Stimulated activated CD4-positive, alpha-beta T cell treated with anti-CD3 and anti-CD28 coated beads, Interleukin-2, amount 100 ng/mL, for 24 hours (primary cell): ENCODE results near the gene ADIG.

Experiments
- DNase-seq, 2 donors: peaks; one replicate each; pipeline ENCODE4 v3.0.0-alpha.2; 2020

The ADIG gene

GRCh38 chr20:38581013-38581412, at the start of gene ADIG:
Gene ADIG (plus strand): TSS chr20:38581197. CDS start chr20:38581251, 54 bp downstream.
- DNase-seq = no peak

- peak; percentile 18 to 20 for DNase-seq
Observed at GRCh38 chr20:38534756-38535155, 46.2 kb upstream of the ADIG start.

- DNase-seq = no peak
Observed at GRCh38 chr20:38536310-38536709, 44.7 kb upstream of the ADIG start.

- DNase-seq = no peak
Observed at GRCh38 chr20:38537176-38537575, 43.8 kb upstream of the ADIG start.

- no peak for DNase-seq
Observed at GRCh38 chr20:38538789-38539188, 42.2 kb upstream of the ADIG start.

GRCh38 chr20:38543014-38543906, 37.7 kb upstream of the ADIG start:
- no peak for DNase-seq

- no peak for DNase-seq
Observed at GRCh38 chr20:38545771-38546170, 35.2 kb upstream of the ADIG start.

- no peak for DNase-seq
Observed at GRCh38 chr20:38547288-38548085, 33.5 kb upstream of the ADIG start.

GRCh38 chr20:38548356-38549083, 32.5 kb upstream of the ADIG start:
- no peak for DNase-seq

GRCh38 chr20:38550274-38550673, 30.7 kb upstream of the ADIG start:
- DNase-seq = no peak

- DNase-seq = no peak
Observed at GRCh38 chr20:38551056-38551626, 29.9 kb upstream of the ADIG start.

GRCh38 chr20:38554986-38555385, 26.0 kb upstream of the ADIG start:
- DNase-seq = no peak

- no peak for DNase-seq
Observed at GRCh38 chr20:38555395-38555794, 25.6 kb upstream of the ADIG start.

GRCh38 chr20:38557174-38557573, 23.8 kb upstream of the ADIG start:
- no peak for DNase-seq

- DNase-seq = no peak
Observed at GRCh38 chr20:38558596-38559360, 22.2 kb upstream of the ADIG start.

- DNase-seq = no peak
Observed at GRCh38 chr20:38559764-38560163, 21.2 kb upstream of the ADIG start.

GRCh38 chr20:38563802-38564431, 17.1 kb upstream of the ADIG start:
- DNase-seq = no peak

GRCh38 chr20:38564680-38565079, 16.3 kb upstream of the ADIG start:
- no peak for DNase-seq

GRCh38 chr20:38566036-38566598, 14.9 kb upstream of the ADIG start:
- no peak for DNase-seq

- no peak for DNase-seq
Observed at GRCh38 chr20:38569747-38570525, 11.1 kb upstream of the ADIG start.
